ENCODE data around the gene RAB11FIP5.
"Not testable (repeated sequence)": the region's sequence is repeated elsewhere in the genome, so short reads cannot be mapped to it uniquely, and the experiment has no call there.

Gene RAB11FIP5

DNA sequence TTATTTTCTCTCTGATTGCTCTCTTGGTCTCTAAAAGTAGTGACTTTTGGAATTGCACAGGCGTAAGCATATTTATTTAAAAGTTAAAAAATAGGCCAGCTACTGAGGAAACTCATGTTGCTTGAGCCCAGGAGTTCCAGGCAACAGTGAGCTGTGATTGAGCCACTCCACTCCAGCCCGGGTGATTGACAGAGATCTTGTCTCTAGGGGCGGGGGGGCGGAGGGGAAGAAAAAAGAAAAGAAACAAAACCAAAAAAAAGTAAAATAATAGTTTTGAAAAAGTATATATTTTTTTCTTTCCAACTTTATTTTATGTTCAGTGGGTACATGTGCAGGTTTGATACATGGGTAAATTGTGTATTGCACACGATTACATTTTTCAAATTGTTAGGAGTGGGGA is 18.0 kb upstream of the RAB11FIP5 start:
- DNase-seq (ENCODE audit: insufficient read length, low spot score) (no peak), FAIRE-seq (no peak)
- TF ChIP-seq TAF1 (IDR thresholded peaks at IDR 0.05; ENCODE audit: low read depth, low read length) (no peak), PAX5 (IDR thresholded peaks at IDR 0.05; ENCODE audit: insufficient read depth, low read length, severe bottlenecking) (no peak), POLR2A (IDR thresholded peaks at IDR 0.05; ENCODE audit: low read depth, low read length) (no peak), POU2F2 (IDR thresholded peaks at IDR 0.05; ENCODE audit: low read depth, low read length) (no peak), POLR2AphosphoS5 (IDR thresholded peaks at IDR 0.05; ENCODE audit: low read depth, low read length) (no peak), SPI1 (IDR thresholded peaks at IDR 0.05; ENCODE audit: low read depth, low read length) (no peak)

GRCh38 chr2:73128841-73129535 is 16.2 kb upstream of the RAB11FIP5 start:
- DNase-seq (ENCODE audit: insufficient read length, low spot score), result no peak
- no peak for FAIRE-seq
- TF ChIP-seq POLR2A (IDR thresholded peaks at IDR 0.05; ENCODE audit: low read depth, low read length), result no peak
- TF ChIP-seq PAX5 (IDR thresholded peaks at IDR 0.05; ENCODE audit: insufficient read depth, low read length, severe bottlenecking), result no peak
- no peak for TF ChIP-seq SPI1 (IDR thresholded peaks at IDR 0.05; ENCODE audit: low read depth, low read length)
- no peak for TF ChIP-seq POU2F2 (IDR thresholded peaks at IDR 0.05; ENCODE audit: low read depth, low read length)
- TF ChIP-seq POLR2AphosphoS5 (IDR thresholded peaks at IDR 0.05; ENCODE audit: low read depth, low read length), result no peak
- TF ChIP-seq TAF1 (IDR thresholded peaks at IDR 0.05; ENCODE audit: low read depth, low read length), result no peak

GRCh38 chr2:73122536-73122935 is 9.8 kb upstream of the RAB11FIP5 start:
- FAIRE-seq (no peak), DNase-seq (ENCODE audit: insufficient read length, low spot score) (no peak)
- no peak for TF ChIP-seq SPI1 (IDR thresholded peaks at IDR 0.05; ENCODE audit: low read depth, low read length)

DNA sequence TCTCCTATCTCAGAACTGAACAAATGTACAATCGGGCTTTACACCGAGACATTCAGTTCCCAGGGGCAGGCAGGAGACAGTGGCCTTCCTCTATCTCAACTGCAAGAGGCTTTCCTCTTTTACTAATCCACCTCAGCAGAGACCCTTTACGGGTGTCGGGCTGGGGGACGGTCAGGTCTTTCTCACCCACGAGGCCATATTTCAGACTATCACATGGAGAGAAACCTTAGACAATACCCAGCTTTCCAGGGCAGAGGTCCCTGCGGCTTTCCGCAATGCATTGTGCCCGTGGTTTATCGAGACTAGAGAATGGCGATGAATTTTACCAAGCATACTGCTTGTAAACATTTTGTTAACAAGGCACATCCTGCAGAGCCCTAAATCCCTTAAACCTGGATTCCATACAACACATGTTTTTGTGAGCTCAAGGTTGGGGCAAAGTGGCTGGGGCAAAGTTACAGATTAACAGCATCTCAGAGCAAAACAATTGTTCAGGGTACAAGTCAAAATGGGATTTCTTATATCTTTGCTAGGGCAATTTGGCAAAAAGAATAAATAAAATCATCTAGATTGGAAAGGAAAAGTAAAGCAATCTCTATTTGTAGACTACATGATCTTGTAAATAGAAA is 7.0 kb upstream of the RAB11FIP5 start:
- FAIRE-seq; DNase-seq (ENCODE audit: insufficient read length, low spot score): not testable (repeated sequence)

DNA sequence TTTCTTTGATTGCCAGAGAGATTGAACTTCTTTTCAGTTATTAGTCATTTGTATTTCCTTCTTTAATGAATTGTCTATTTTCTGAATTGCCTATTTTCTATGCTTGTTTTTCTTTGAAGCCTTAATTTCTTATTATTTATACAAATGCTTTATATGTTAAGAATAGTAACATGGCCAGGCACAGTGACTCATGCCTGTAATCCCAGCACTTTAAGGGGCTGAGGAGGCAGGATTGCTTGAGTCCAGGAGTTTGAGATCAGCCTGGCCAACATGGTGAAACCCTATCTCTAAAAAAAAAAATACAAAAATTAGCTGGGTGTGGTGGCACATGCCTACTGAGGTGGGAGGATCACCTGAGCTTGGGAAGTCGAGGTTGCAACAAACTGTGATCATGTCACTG is 4.7 kb upstream of the RAB11FIP5 start:
- no peak for FAIRE-seq
- TF ChIP-seq SPI1 (IDR thresholded peaks at IDR 0.05; ENCODE audit: low read depth, low read length) (no peak), PAX5 (IDR thresholded peaks at IDR 0.05; ENCODE audit: insufficient read depth, low read length, severe bottlenecking) (no peak), TAF1 (IDR thresholded peaks at IDR 0.05; ENCODE audit: low read depth, low read length) (no peak), POLR2AphosphoS5 (IDR thresholded peaks at IDR 0.05; ENCODE audit: low read depth, low read length) (no peak), POU2F2 (IDR thresholded peaks at IDR 0.05; ENCODE audit: low read depth, low read length) (no peak)
- DNase-seq (ENCODE audit: insufficient read length, low spot score), result no peak

GRCh38 chr2:73116182-73116960 is 3.6 kb upstream of the RAB11FIP5 start:
- TF ChIP-seq POLR2AphosphoS5 (IDR thresholded peaks at IDR 0.05; ENCODE audit: low read depth, low read length), result no peak
- TF ChIP-seq POLR2A (IDR thresholded peaks at IDR 0.05; ENCODE audit: low read depth, low read length), result no peak
- no peak for TF ChIP-seq TAF1 (IDR thresholded peaks at IDR 0.05; ENCODE audit: low read depth, low read length)
- no peak for TF ChIP-seq POU2F2 (IDR thresholded peaks at IDR 0.05; ENCODE audit: low read depth, low read length)
- no peak for TF ChIP-seq SPI1 (IDR thresholded peaks at IDR 0.05; ENCODE audit: low read depth, low read length)
- TF ChIP-seq PAX5 (IDR thresholded peaks at IDR 0.05; ENCODE audit: insufficient read depth, low read length, severe bottlenecking), result no peak
- FAIRE-seq (no peak), DNase-seq (ENCODE audit: insufficient read length, low spot score) (no peak)

DNA sequence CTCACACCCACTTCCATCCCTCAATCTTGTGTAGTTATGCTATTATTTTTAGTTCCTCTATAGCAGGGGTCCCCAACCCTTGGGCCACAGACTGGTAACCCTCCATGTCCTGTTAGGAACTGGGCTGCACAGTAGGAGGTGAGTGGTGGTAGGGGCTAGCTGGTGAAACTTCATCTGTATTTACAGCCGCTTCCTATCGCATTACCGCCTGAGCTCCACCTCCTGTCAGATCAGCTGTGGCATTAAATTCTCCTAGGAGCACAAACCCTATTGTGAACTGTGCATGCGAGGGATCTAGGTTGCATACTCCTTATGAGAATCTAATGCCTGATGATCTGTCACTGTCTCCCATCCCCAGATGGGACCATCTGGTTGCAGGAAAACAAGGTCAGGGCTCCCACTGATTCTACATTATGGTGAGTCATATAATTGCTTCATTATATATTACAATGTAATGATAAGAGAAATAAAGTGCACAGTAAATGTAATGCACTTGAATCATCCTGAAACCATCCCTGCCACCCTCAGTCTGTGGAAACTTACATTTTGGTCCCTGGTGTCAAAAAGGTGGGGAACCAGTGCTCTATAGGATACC is 1.6 kb upstream of the RAB11FIP5 start:
- DNase-seq (ENCODE audit: insufficient read length, low spot score) (no peak), FAIRE-seq (no peak)
- TF ChIP-seq POU2F2 (IDR thresholded peaks at IDR 0.05; ENCODE audit: low read depth, low read length), result no peak

DNA sequence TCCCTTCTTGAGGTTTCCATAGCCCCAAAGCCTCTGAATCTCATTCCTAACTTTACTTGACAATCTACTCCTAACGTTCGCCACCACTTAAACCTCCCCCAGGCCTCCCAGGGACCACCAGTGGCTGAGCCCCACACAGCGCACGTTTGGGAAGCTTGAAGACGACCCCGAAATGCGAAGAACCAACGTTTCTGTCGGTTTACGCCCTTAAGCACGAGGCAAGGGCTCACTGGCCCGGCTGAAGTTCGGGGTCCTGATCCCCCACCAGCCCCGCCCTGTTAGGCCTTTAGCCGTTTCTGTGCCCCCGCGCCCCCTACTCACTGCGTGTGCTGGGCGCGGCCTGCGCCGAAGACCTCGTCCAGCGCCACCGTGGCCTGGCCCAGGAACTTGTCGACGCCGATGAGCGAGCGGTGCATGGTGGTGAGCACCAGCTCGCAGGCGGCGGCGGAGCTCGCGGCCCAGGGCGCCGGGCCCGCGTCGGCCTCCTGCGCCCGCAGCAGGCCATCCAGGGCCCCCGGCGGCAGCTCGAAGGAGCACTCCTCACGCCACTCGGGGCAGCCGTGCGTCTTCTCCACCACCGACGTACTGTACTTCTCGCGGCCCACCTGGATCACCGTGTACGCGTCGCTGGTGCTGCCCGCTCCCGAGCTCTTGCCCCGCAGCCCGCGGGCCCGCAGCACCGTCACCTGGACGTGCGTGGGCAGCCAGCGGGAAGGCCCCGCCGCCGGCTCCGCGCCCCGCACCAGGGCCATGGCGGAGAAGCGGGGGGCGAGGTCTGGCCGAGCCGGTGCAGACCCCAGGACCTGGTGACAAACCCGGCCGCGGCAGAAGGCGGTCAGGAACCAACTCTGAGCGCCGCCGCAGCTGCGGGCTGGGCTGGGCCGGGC is 479 bp downstream of the RAB11FIP5 start:
- FAIRE-seq (no peak), DNase-seq (ENCODE audit: insufficient read length, low spot score) (no peak)
- TF ChIP-seq POLR2AphosphoS5 (IDR thresholded peaks at IDR 0.05; ENCODE audit: low read depth, low read length) (no peak), SPI1 (IDR thresholded peaks at IDR 0.05; ENCODE audit: low read depth, low read length) (no peak), PAX5 (IDR thresholded peaks at IDR 0.05; ENCODE audit: insufficient read depth, low read length, severe bottlenecking) (no peak), POLR2A (IDR thresholded peaks at IDR 0.05; ENCODE audit: low read depth, low read length) (no peak), TAF1 (IDR thresholded peaks at IDR 0.05; ENCODE audit: low read depth, low read length) (no peak), POU2F2 (IDR thresholded peaks at IDR 0.05; ENCODE audit: low read depth, low read length) (no peak)

Measured in GM12891 (cell line).